Heart left ventricle (tissue), 13 donors: ENCODE results near the gene ANKRD35.

ENCODE experiments used
- POLR2A ChIP-seq, 2 donors: fragments of 450-650 bp; IDR thresholded peaks; one replicate each; pipeline ENCODE4 v1.6.1; 2017; ENCODE audit warnings: antibody characterized with exemption in 2 of 2, mild to moderate bottlenecking in 2 of 2, moderate library complexity in 2 of 2
- TF ChIP-seq, protein P1 (sequence below), 12 donors: fragments of 200-600 bp; sonication (generic) in 4 of 12; IDR thresholded peaks; one replicate each; pipeline versions ENCODE4 v1.5.0 to v1.8.0; 2018 to 2022; ENCODE audit warnings: antibody characterized with exemption in 12 of 12, mild to moderate bottlenecking in 5 of 12
- donor health status: ischemic (EF 13 %, LVEDD 7.1; RV severe dilation, severe dysfunction).
- donor health status: DM: no; HTN: yes; CAD: no.
- donor health status: DM: no; HTN: no; CAD: no.
- donor health status: ischemic (EF 25% LVEDD 6.9; RV normal size, moderate dysfunction).
- donor health status: ischemic (EF 25% LVEDD 5.7; RV mildly dilated, moderate dysfunction).
- donor health status: ischemic (EF 35%, LVEDD 5.7; RV mildly dilated, moderate dysfunction).
- donor health status: nonischemic (EF 11% LVEDD 7.7; RV severe dilation, severe dysfunction).
- donor health status: DM: yes; HTN: yes; CAD: no.
- donor health status: PGD.
- donor health status: ischemic (EF 29% LVEDD 5.4; RV normal size, mild dysfunction).
- donor health status: nonischemic (EF 23%, LVEDD 6.1; RV moderate dilation, normal function).

DNA sequence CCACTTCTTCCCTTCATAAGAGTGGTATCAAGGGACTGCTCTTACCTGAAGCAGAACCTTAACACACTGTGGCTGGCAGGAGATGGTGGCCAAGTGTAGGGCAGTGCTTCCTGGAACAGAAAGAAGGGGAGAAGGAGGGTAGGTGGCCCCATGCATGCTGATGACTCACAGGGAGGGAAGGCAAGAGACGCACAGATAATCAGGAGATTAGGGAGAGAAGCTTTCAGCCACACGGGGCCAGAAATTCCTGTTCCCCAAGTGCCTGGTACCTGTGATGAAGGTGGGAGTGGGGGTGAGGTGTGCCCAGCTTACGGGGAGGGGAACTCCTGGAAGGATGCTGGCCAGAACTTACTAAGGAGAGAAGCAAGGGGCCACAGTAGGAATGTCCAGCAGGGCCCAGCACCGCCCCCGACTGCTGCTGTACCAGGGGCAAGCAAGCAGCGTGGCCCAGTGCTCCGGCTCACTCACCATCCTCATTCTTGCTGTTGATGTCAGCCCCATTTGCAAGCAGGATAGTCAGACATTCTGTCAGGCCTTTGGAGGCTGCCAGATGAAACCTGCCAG lies 7.7 kb downstream of the ANKRD35 start:
- TF ChIP-seq, protein P1, sequence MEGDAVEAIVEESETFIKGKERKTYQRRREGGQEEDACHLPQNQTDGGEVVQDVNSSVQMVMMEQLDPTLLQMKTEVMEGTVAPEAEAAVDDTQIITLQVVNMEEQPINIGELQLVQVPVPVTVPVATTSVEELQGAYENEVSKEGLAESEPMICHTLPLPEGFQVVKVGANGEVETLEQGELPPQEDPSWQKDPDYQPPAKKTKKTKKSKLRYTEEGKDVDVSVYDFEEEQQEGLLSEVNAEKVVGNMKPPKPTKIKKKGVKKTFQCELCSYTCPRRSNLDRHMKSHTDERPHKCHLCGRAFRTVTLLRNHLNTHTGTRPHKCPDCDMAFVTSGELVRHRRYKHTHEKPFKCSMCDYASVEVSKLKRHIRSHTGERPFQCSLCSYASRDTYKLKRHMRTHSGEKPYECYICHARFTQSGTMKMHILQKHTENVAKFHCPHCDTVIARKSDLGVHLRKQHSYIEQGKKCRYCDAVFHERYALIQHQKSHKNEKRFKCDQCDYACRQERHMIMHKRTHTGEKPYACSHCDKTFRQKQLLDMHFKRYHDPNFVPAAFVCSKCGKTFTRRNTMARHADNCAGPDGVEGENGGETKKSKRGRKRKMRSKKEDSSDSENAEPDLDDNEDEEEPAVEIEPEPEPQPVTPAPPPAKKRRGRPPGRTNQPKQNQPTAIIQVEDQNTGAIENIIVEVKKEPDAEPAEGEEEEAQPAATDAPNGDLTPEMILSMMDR (IDR thresholded peaks at IDR 0.05): no peak
- no peak for TF ChIP-seq POLR2A (IDR thresholded peaks at IDR 0.05)
